ENCODE results near the gene SCYL2. TPM values are rescaled to one million over a fixed set of nuclear protein-coding genes. Genes with fewer than 3 reads are reported as not detected.

The SCYL2 gene
- total and polyA plus RNA-seq, 10 of the 15 experiments (the other 5 are each of a cell fraction or from before 2014, with no cell fraction given) = 5.4 to 34.3 (median 26.9) TPM

GRCh38 chr12:100295764-100296555, 29.0 kb downstream of the SCYL2 start:
- 79% methylated on average over 3 of the region's 4 CpGs for WGBS (ENCODE audit: insufficient coverage, insufficient replicate concordance, low lambda C conversion rate, missing lambda C conversion rate)

GRCh38 chr12:100302081-100302480, 35.1 kb downstream of the SCYL2 start:
- no peak for TF ChIP-seq HDAC6 (IDR thresholded peaks at IDR 0.05; ENCODE audit: unreplicated experiment)
- TF ChIP-seq ASH2L (IDR thresholded peaks at IDR 0.05; ENCODE audit: borderline replicate concordance, low read depth) = no peak
- TF ChIP-seq CREM (IDR thresholded peaks at IDR 0.05; ENCODE audit: low read depth) = no peak
- no peak for TF ChIP-seq ATF3 (IDR thresholded peaks at IDR 0.05; ENCODE audit: borderline replicate concordance, extremely low read depth, low read depth, low read length)
- TF ChIP-seq BACH1 (IDR thresholded peaks at IDR 0.05; ENCODE audit: borderline replicate concordance) = no peak
- TF ChIP-seq ZZZ3 (IDR thresholded peaks at IDR 0.05; ENCODE audit: control insufficient read depth, insufficient read length, low read depth) = no peak
- no peak for TF ChIP-seq PML (IDR thresholded peaks at IDR 0.05; ENCODE audit: low read length)
- no peak for TF ChIP-seq CEBPZ (IDR thresholded peaks at IDR 0.05; ENCODE audit: low read depth, low read length)
- TF ChIP-seq RAD21 (IDR thresholded peaks at IDR 0.05; ENCODE audit: insufficient read depth, low read depth, low read length) = no peak
- in situ Hi-C loops (cut with MboI) = no loop called here
- H3K9ac ChIP-seq (ENCODE audit: control insufficient read depth, insufficient read depth, low read length) = no peak overlapping the region
- H3K36me3 ChIP-seq (ENCODE audit: control insufficient read depth in 2 of 2, insufficient read depth in 2 of 2, low read length in 1 of 2) = peaks cover 5% of the 10 kb centered on the region in 2 experiments; a peak in 2 of 4 replicates
- ATAC-seq = no peak
- no peak overlapping the region for H2AFZ ChIP-seq (ENCODE audit: control insufficient read depth, low read depth, low read length)
- no peak for DNase-seq (ENCODE audit: low read depth, low spot score)
- ChIA-PET RAD21 (ENCODE audit: unreplicated experiment) (no interaction called here), SMC1A (ENCODE audit: uncharacterized antibody, unreplicated experiment) (no interaction called here), POLR2A (no interaction called here), CTCF (interaction anchor here (1.5 kb wide), 1 partner anchor 10 kb away, joined by 3 read pairs; no protein-coding TSS in a partner anchor)
- intact Hi-C loops (cut with micrococcal nuclease; ENCODE audit: unreplicated experiment) = no loop called here
- no peaks in the 10 kb centered on the region for H3K4me1 ChIP-seq (ENCODE audit: control insufficient read depth, insufficient read depth, low read length)
- H3K4me3 ChIP-seq = no peak overlapping the region
- H3K4me2 ChIP-seq (ENCODE audit: control insufficient read depth, insufficient read depth) = no peak overlapping the region
- peaks cover 2% of the 10 kb centered on the region; the same call in 1 of the 3 replicates for H3K9me3 ChIP-seq (replicated peaks; ENCODE audit: control insufficient read depth, insufficient read depth, low read length)
- H3K79me2 ChIP-seq (ENCODE audit: control insufficient read depth, insufficient read depth, low read length) = no peaks in the 10 kb centered on the region
- 91% methylated on average over 1 of the region's 1 CpG for WGBS (ENCODE audit: insufficient coverage, insufficient replicate concordance, low lambda C conversion rate, missing lambda C conversion rate)
- no peaks in the 10 kb centered on the region for H3K27me3 ChIP-seq (replicated peaks in 1 of 2; ENCODE audit: control insufficient read depth in 2 of 2, insufficient read depth in 2 of 2, low read length in 1 of 2)
- no peaks in the 10 kb centered on the region for H4K20me1 ChIP-seq (ENCODE audit: control insufficient read depth, insufficient read depth)
- no TSS peak for BruUV-seq (replicated peaks)
- no peak overlapping the region for H3K27ac ChIP-seq (ENCODE audit: control insufficient read depth, insufficient read depth)
- FAIRE-seq = no peak

More at GRCh38 chr12:100295764-100296555, 29.0 kb downstream of the SCYL2 start:
- no peak for TF ChIP-seq GATAD2B (conservative IDR thresholded peaks at IDR 0.05; ENCODE audit: low read depth)
- no peak for TF ChIP-seq BACH1 (IDR thresholded peaks at IDR 0.05; ENCODE audit: borderline replicate concordance)
- no peak for TF ChIP-seq NR2F1 (conservative IDR thresholded peaks at IDR 0.05)
- H3K9me3 ChIP-seq (replicated peaks; ENCODE audit: control insufficient read depth, insufficient read depth, low read length) = no peaks in the 10 kb centered on the region
- H3K36me3 ChIP-seq (ENCODE audit: control insufficient read depth in 2 of 2, insufficient read depth in 2 of 2, low read length in 1 of 2) = peaks cover 0 to 3% of the 10 kb centered on the region in 2 experiments; a peak in 2 of 4 replicates
- no peak overlapping the region for H3K4me3 ChIP-seq
- no peak overlapping the region for H3K27ac ChIP-seq (ENCODE audit: control insufficient read depth, insufficient read depth)
- CTCF ChIA-PET = interaction anchor here (1.2 kb wide), 1 partner anchor 16 kb away, joined by 4 read pairs; no protein-coding TSS in a partner anchor
- FAIRE-seq = no peak
- H3K79me2 ChIP-seq (ENCODE audit: control insufficient read depth, insufficient read depth, low read length) = no peaks in the 10 kb centered on the region
- H4K20me1 ChIP-seq (ENCODE audit: control insufficient read depth, insufficient read depth) = no peaks in the 10 kb centered on the region
- RAD21 ChIA-PET (ENCODE audit: unreplicated experiment) = no interaction called here
- H2AFZ ChIP-seq (ENCODE audit: control insufficient read depth, low read depth, low read length) = no peak overlapping the region
- no peak for ATAC-seq
- H3K4me1 ChIP-seq (ENCODE audit: control insufficient read depth, insufficient read depth, low read length) = no peaks in the 10 kb centered on the region
- BruUV-seq (replicated peaks) = no TSS peak
- intact Hi-C loops (cut with micrococcal nuclease; ENCODE audit: unreplicated experiment) (no loop called here), in situ Hi-C loops (cut with MboI) (no loop called here)
- SMC1A ChIA-PET (ENCODE audit: uncharacterized antibody, unreplicated experiment) = interaction anchor here (0.8 kb wide), 1 partner anchor 12 kb away, joined by 3 read pairs; no protein-coding TSS in a partner anchor
- no peak overlapping the region for H3K9ac ChIP-seq (ENCODE audit: control insufficient read depth, insufficient read depth, low read length)
- no peak for DNase-seq (ENCODE audit: low read depth, low spot score)
- POLR2A ChIA-PET = no interaction called here
- no peaks in the 10 kb centered on the region for H3K27me3 ChIP-seq (replicated peaks in 1 of 2; ENCODE audit: control insufficient read depth in 2 of 2, insufficient read depth in 2 of 2, low read length in 1 of 2)
- no peak overlapping the region for H3K4me2 ChIP-seq (ENCODE audit: control insufficient read depth, insufficient read depth)

All from GM12878 (cell line).